A204.1 (cell line): ENCODE measurements around the gene PRKAR1B.

Experiments used
- FAIRE-seq: peaks from 2 replicates; lab custom pipeline; 2012; peaks lifted over from hg19 to GRCh38; lab: Jason Lieb, UNC

The PRKAR1B gene

GRCh38 chr7:571096-571717 is 155.9 kb downstream of the PRKAR1B start:
- no peak for FAIRE-seq

GRCh38 chr7:570801-571070 is 156.3 kb downstream of the PRKAR1B start:
- FAIRE-seq = no peak

DNA sequence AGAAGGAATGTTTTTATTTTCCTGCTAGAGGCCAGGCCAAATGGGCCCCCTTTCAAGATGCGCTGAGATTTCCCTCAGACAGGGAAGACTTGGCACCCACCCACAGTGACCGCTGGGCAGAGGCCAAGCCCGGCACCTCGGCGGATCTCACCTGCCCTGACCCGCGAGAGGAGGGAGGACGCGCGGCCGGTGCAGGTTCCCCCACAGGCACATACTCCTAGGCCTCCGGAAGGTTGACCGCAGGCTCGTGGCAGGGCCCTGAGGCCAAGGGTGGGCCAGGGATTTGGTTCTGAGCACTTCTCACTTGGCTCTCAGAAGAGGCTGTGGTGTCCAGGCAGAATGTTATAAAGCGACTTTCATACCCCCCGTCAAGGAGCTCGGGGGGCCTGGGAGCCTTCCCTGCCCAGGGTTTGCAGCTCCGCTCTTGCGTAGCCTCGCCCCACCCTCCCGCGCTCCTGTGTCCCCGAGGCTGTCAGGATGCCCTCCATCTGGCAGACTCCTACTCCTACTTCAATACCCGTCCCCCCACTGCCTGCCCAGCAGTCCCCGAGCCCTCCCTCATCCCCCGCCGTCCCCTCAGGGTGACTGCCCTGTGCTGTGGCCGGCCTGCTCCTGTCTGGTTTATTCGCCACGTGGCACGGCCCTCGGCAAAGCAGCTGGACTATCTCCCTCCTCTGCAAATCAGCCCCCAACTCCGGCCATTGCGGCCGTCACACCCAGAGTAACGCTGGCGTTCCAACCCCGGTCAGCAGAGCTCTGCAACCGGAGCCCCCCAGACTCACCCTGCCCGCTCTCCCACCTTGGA is 156.9 kb downstream of the PRKAR1B start:
- FAIRE-seq = no peak

DNA sequence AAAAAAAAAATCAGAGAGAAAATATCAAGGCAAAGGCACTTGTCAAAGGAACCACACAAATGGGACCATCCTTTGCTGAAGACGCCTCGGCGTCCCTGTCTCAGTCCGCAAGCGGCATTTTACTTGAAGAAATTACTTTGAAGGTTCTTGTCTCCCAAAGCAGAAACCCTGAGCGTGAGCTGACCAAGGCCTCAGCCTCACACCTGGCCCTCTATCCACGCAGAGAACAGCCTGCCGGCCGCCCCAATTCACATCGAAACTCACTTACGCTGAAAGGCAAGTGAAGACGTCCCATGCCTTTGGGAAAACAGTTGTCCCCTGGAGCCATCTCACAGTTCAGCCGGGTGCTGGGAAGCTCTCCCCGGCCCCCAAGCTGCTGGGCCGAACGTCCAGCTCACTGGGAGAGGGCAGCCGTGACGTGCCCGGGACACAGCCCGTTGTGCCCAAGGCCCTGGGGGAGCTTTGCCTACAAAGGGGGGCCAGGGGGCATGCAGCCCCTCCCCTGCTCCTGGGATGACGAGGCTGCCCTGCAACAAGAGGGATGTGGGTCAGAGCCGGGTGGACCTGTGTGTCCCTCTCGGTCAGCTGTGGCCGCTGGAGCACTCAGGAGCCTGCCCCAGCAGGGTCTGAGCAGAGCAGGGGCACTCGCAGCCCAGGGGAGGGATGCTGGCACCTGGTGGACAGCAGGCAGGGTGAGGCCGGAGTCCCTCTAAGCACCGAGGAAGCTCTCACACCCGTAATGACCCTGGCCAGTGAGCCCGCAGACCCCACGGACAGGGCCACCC is 157.8 kb downstream of the PRKAR1B start:
- no peak for FAIRE-seq

DNA sequence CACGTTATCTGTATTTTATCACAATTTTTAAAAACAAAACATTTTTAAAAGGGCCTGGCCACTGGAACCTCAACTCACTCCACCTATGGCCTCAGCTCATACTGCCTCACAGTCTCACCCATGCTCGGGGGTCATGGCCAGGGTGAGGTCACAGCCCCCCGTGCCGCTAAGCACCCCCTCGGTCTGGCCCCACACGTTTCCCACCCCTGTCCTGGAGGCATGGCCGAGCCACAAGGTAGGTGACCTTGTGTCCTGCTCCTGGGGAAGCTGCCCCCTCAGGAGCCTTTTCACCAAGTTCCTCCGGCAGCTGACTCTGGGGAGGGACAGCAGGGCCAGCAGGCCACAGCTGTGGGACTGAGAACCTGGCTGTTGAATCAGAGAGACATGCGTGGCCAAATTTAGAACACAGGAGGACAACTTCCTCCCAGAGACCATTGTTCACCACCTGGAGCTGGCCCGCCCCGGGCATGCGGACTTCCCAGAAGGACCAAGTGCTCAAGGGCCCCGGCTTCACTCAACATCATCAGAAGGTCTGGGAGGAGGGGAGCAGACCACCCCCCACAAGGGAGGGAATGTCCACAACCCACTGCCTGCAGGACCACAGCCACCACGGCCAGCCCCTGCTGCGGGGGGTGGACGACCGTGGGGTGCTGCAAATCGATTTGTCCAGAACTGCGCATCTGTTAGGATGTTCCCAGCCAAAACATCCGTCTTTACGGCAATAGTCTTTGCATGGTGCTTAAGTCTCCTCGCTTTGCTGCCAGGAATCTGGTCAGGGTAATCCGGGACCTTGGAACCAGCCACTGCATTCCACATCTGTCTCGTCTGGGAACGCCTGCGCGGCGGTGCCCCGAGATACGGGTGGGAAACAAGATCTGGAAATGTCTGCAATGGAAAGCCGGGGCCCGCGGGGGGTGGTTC is 158.8 kb downstream of the PRKAR1B start:
- no peak for FAIRE-seq

DNA sequence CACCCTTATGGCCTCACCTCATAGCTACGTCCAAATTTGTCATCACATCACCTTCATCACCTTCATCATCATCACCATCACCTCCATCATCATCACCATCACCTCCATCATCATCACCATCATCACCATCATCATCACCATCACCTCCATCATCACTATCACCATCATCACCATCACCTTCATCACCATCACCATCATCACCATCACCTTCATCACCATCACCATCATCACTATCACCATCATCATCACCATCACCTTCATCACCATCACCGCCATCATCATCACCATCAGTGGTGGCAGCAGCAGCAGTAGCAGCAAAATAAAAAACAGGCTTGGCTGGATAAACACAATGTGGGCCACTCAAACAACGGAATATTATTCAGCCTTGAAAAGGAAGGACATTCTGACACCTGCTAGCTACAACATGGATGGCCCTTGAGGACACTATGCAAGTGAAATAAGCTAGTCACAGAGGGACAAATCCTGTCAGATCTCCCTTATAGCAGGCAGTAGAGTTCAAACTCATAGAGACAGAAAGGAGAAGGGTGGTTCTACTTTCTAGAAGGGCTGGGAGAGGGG is 159.7 kb downstream of the PRKAR1B start:
- FAIRE-seq = no peak

GRCh38 chr7:566100-566499 is 161.0 kb downstream of the PRKAR1B start:
- FAIRE-seq = no peak

- no peak for FAIRE-seq
These were observed 162.8 kb downstream of the PRKAR1B start for GRCh38 chr7:564176-564865.

GRCh38 chr7:563629-564170 is 163.4 kb downstream of the PRKAR1B start:
- no peak for FAIRE-seq

GRCh38 chr7:562789-563628 is 164.1 kb downstream of the PRKAR1B start:
- FAIRE-seq = no peak

- FAIRE-seq = no peak
These were observed 164.8 kb downstream of the PRKAR1B start for GRCh38 chr7:562374-562675.

DNA sequence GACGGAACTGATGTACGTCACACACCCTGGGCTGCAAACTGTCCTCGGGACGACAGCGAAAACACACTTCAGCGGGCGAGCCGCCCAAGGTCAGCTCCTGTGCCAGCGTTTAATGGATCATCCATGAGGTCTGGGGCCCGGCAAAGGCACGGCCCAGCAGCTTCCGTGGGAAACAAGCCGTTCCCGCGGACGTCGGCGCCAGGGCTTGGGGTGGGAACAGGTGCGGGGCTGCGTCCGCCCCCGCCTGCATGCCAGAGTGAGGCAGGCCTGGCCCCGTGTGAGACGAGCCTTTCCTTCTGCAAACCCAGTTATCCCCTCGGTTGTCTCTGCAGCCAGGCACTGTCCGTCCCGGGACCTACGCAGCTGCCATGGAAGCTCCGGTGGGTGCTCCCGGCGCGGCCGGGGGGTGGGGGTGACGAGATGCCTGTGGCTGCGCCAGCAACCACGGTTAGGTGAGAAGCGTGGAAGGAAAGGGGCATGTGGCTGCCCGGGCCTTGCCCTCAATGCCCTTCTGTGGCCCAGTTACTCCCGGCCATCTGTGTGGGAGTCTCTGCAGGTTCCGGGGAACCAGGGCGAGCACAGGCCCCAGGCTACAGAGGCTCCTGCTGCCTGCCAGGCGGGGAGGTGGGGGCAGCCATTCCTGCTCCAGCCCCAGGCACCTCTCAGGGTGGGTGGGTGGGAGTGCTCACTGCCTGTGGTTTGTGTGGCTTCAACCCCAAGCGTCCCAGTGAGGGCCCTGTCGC is 165.3 kb downstream of the PRKAR1B start:
- FAIRE-seq = no peak

- FAIRE-seq = no peak
These were observed 166.0 kb downstream of the PRKAR1B start for GRCh38 chr7:560966-561630.

DNA sequence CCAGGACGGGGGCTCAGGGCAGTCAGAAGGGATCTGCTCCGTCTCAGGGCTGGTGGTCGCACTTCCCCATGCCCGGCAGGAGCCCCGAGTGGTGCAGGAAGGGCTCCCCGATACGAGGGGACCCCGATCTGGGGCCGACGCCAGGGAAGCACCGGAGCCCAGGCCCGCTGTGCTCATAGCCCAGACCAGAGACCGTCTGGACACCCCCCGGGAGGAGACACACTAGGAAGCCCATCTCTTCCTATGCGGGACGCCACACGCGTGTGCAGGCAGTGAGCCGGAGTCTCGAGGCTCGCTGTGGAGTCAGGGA is 167.7 kb downstream of the PRKAR1B start:
- no peak for FAIRE-seq

DNA sequence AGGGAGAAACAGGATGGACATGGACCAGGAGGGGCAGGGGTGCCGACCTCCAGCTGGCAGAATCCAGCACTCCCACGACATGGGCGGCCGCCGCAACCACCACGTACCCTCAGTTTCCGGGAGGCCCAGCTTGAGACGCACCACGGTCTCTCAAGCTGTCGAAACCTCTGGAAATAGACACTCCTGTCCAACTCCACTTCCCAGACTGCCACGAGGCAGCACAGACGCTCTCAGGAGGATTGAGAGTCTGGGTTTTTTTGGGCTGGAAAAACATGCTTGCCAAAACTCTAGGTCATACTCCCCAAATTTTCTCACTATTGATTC is 169.6 kb downstream of the PRKAR1B start:
- no peak for FAIRE-seq

GRCh38 chr7:556837-557557 is 170.1 kb downstream of the PRKAR1B start:
- FAIRE-seq = no peak

- FAIRE-seq = no peak
These were observed 170.7 kb downstream of the PRKAR1B start for GRCh38 chr7:556291-556826.

GRCh38 chr7:555551-556160 is 171.4 kb downstream of the PRKAR1B start:
- FAIRE-seq = no peak
